Stimulated activated memory B cell treated with anti-CD40 and anti-IgM and Interleukin-4, amounts not matched to agents 10 μg/mL and 1 μg/mL and 100 μg/mL, for 72 hours (primary cell): Measurements from ENCODE around the gene NR4A1.
A peak's percentile ranks its signal among the peaks of the same experiment; 100 is the strongest.

ENCODE experiments used
- ATAC-seq: fragments of 150-1000 bp; cut with Tn5 transposase; 2 replicates; pipeline ENCODE4 v1.10.0; 2021
- H3K27ac Mint-ChIP-seq: one replicate; pipeline ENCODE4 v1.8.0; 2022; ENCODE audit warnings: mild to moderate bottlenecking, mixed read lengths
- H3K27me3 Mint-ChIP-seq: one replicate; pipeline ENCODE4 v1.8.0; 2022; ENCODE audit warnings: mixed read lengths
- H3K36me3 Mint-ChIP-seq: one replicate; pipeline ENCODE4 v1.8.0; 2022; ENCODE audit warnings: mixed read lengths
- H3K4me1 Mint-ChIP-seq: one replicate; pipeline ENCODE4 v1.8.0; 2022; ENCODE audit warnings: mixed read lengths
- H3K4me3 Mint-ChIP-seq: one replicate; pipeline ENCODE4 v1.8.0; 2022; ENCODE audit warnings: mild to moderate bottlenecking, moderate library complexity, mixed read lengths
- H3K9me3 Mint-ChIP-seq: one replicate; pipeline ENCODE4 v1.8.0; 2022; ENCODE audit warnings: mixed read lengths

The NR4A1 gene

GRCh38 chr12:52027085-52027843 is 24.0 kb upstream of the NR4A1 start:
- Mint-ChIP-seq H3K27ac (no peak overlapping the region), H3K4me3 (no peak overlapping the region), H3K27me3 (no peaks in the 10 kb centered on the region), H3K4me1 (peaks cover 54% of the 10 kb centered on the region), H3K36me3 (no peaks in the 10 kb centered on the region), H3K9me3 (no peaks in the 10 kb centered on the region)
- ATAC-seq = no peak

GRCh38 chr12:52029685-52030084 is 21.6 kb upstream of the NR4A1 start:
- H3K4me1 Mint-ChIP-seq = peaks cover 55% of the 10 kb centered on the region
- no peaks in the 10 kb centered on the region for H3K9me3 Mint-ChIP-seq
- no peaks in the 10 kb centered on the region for H3K36me3 Mint-ChIP-seq
- no peaks in the 10 kb centered on the region for H3K27me3 Mint-ChIP-seq
- no peak overlapping the region for H3K4me3 Mint-ChIP-seq
- peak overlapping the region; percentile 36 for H3K27ac Mint-ChIP-seq
- no peak for ATAC-seq

- Mint-ChIP-seq H3K36me3 (no peaks in the 10 kb centered on the region), H3K4me1 (peaks cover 50% of the 10 kb centered on the region), H3K27ac (peak overlapping the region; percentile 88), H3K9me3 (no peaks in the 10 kb centered on the region), H3K27me3 (no peaks in the 10 kb centered on the region), H3K4me3 (peak overlapping the region; percentile 53)
- no peak for ATAC-seq
Observed at GRCh38 chr12:52032446-52032803, 18.8 kb upstream of the NR4A1 start.

- Mint-ChIP-seq H3K36me3 (no peaks in the 10 kb centered on the region), H3K9me3 (no peaks in the 10 kb centered on the region), H3K4me3 (peak overlapping the region; percentile 75), H3K4me1 (peaks cover 49% of the 10 kb centered on the region), H3K27me3 (no peaks in the 10 kb centered on the region), H3K27ac (peak overlapping the region; percentile 88)
- ATAC-seq = peak; percentile 95
Observed at GRCh38 chr12:52032804-52033445, 18.3 kb upstream of the NR4A1 start.

- H3K27ac Mint-ChIP-seq = peak overlapping the region; percentile 88
- no peaks in the 10 kb centered on the region for H3K9me3 Mint-ChIP-seq
- H3K4me1 Mint-ChIP-seq = peaks cover 55% of the 10 kb centered on the region
- H3K36me3 Mint-ChIP-seq = no peaks in the 10 kb centered on the region
- no peak for ATAC-seq
- no peaks in the 10 kb centered on the region for H3K27me3 Mint-ChIP-seq
- peak overlapping the region; percentile 75 for H3K4me3 Mint-ChIP-seq
Observed at GRCh38 chr12:52033446-52034140, 17.6 kb upstream of the NR4A1 start.

GRCh38 chr12:52035190-52035589 is 16.1 kb upstream of the NR4A1 start:
- H3K4me3 Mint-ChIP-seq = no peak overlapping the region
- ATAC-seq = no peak
- H3K9me3 Mint-ChIP-seq = no peaks in the 10 kb centered on the region
- peaks cover 61% of the 10 kb centered on the region for H3K4me1 Mint-ChIP-seq
- H3K27ac Mint-ChIP-seq = no peak overlapping the region
- H3K36me3 Mint-ChIP-seq = no peaks in the 10 kb centered on the region
- no peaks in the 10 kb centered on the region for H3K27me3 Mint-ChIP-seq

- ATAC-seq = no peak
- H3K9me3 Mint-ChIP-seq = no peaks in the 10 kb centered on the region
- peak overlapping the region; percentile 24 for H3K4me3 Mint-ChIP-seq
- H3K36me3 Mint-ChIP-seq = no peaks in the 10 kb centered on the region
- no peaks in the 10 kb centered on the region for H3K27me3 Mint-ChIP-seq
- no peak overlapping the region for H3K27ac Mint-ChIP-seq
- H3K4me1 Mint-ChIP-seq = peaks cover 68% of the 10 kb centered on the region
Observed at GRCh38 chr12:52035926-52036325, 15.3 kb upstream of the NR4A1 start.

- Mint-ChIP-seq H3K9me3 (no peaks in the 10 kb centered on the region), H3K36me3 (no peaks in the 10 kb centered on the region), H3K27ac (no peak overlapping the region), H3K4me3 (peak overlapping the region; percentile 60), H3K4me1 (peaks cover 73% of the 10 kb centered on the region), H3K27me3 (no peaks in the 10 kb centered on the region)
- ATAC-seq = peak; percentile 66
Observed at GRCh38 chr12:52036587-52037171, 14.6 kb upstream of the NR4A1 start.

- H3K4me1 Mint-ChIP-seq = peaks cover 75% of the 10 kb centered on the region
- H3K9me3 Mint-ChIP-seq = no peaks in the 10 kb centered on the region
- H3K4me3 Mint-ChIP-seq = peak overlapping the region; percentile 69
- ATAC-seq = no peak
- H3K27ac Mint-ChIP-seq = peak overlapping the region; percentile 65
- H3K27me3 Mint-ChIP-seq = no peaks in the 10 kb centered on the region
- H3K36me3 Mint-ChIP-seq = no peaks in the 10 kb centered on the region
Observed at GRCh38 chr12:52037248-52037861, 13.9 kb upstream of the NR4A1 start.

GRCh38 chr12:52038447-52038846 is 12.8 kb upstream of the NR4A1 start:
- Mint-ChIP-seq H3K4me3 (peak overlapping the region; percentile 42), H3K9me3 (no peaks in the 10 kb centered on the region), H3K27me3 (no peaks in the 10 kb centered on the region), H3K27ac (no peak overlapping the region), H3K36me3 (no peaks in the 10 kb centered on the region), H3K4me1 (peaks cover 72% of the 10 kb centered on the region)
- ATAC-seq = no peak

GRCh38 chr12:52041035-52041434 is 10.2 kb upstream of the NR4A1 start:
- H3K36me3 Mint-ChIP-seq = peaks cover 6% of the 10 kb centered on the region
- H3K9me3 Mint-ChIP-seq = no peaks in the 10 kb centered on the region
- H3K4me3 Mint-ChIP-seq = no peak overlapping the region
- H3K27ac Mint-ChIP-seq = no peak overlapping the region
- peaks cover 61% of the 10 kb centered on the region for H3K4me1 Mint-ChIP-seq
- ATAC-seq = no peak
- H3K27me3 Mint-ChIP-seq = no peaks in the 10 kb centered on the region

GRCh38 chr12:52041695-52042123 is 9.5 kb upstream of the NR4A1 start:
- peaks cover 59% of the 10 kb centered on the region for H3K4me1 Mint-ChIP-seq
- peak overlapping the region; percentile 51 for H3K4me3 Mint-ChIP-seq
- peak; percentile 53 for ATAC-seq
- H3K9me3 Mint-ChIP-seq = no peaks in the 10 kb centered on the region
- H3K36me3 Mint-ChIP-seq = peaks cover 6% of the 10 kb centered on the region
- no peaks in the 10 kb centered on the region for H3K27me3 Mint-ChIP-seq
- peak overlapping the region; percentile 65 for H3K27ac Mint-ChIP-seq

GRCh38 chr12:52042706-52043385 is 8.4 kb upstream of the NR4A1 start:
- no peaks in the 10 kb centered on the region for H3K27me3 Mint-ChIP-seq
- no peak overlapping the region for H3K27ac Mint-ChIP-seq
- H3K36me3 Mint-ChIP-seq = peaks cover 6% of the 10 kb centered on the region
- H3K4me3 Mint-ChIP-seq = no peak overlapping the region
- ATAC-seq = no peak
- no peaks in the 10 kb centered on the region for H3K9me3 Mint-ChIP-seq
- H3K4me1 Mint-ChIP-seq = peaks cover 54% of the 10 kb centered on the region

GRCh38 chr12:52043386-52044212 is 7.6 kb upstream of the NR4A1 start:
- Mint-ChIP-seq H3K4me3 (no peak overlapping the region), H3K27me3 (no peaks in the 10 kb centered on the region), H3K27ac (no peak overlapping the region), H3K4me1 (peaks cover 48% of the 10 kb centered on the region), H3K36me3 (peaks cover 6% of the 10 kb centered on the region), H3K9me3 (no peaks in the 10 kb centered on the region)
- ATAC-seq = no peak
